Heart left ventricle (tissue), 16 donors: ENCODE measurements around the gene SH3RF3. TPM values are rescaled to one million over a fixed set of nuclear protein-coding genes. Genes with fewer than 3 reads are reported as not detected.

Experiments used
- ATAC-seq, 4 donors: fragments of 200-7000 bp; cut with Tn5 transposase; one replicate each; pipeline ENCODE4 v1.9.1; 2020 to 2022; ENCODE audit warnings: moderate library complexity in 4 of 4, mild to moderate bottlenecking in 3 of 4, moderate number of reproducible peaks in 1 of 4
- DNase-seq, 5 donors: peaks; one replicate each; pipeline ENCODE4 v3.0.0-alpha.2; 2020
- H3K27ac ChIP-seq, 12 donors: fragments of 200-600 bp; sonication (generic) in 4 of 12; one replicate each; pipeline versions ENCODE4 v1.5.0 to v1.8.0; 2016 to 2022; ENCODE audit warnings: mild to moderate bottlenecking in 2 of 12
- H3K27me3 ChIP-seq, 9 donors: fragments of 200-600 bp; sonication (generic) in 2 of 9; one replicate each; pipeline versions ENCODE4 v1.5.1 to v1.8.0; 2016 to 2022; ENCODE audit warnings: mild to moderate bottlenecking in 3 of 9
- H3K36me3 ChIP-seq, 9 donors: fragments of 200-600 bp; sonication (generic) in 2 of 9; one replicate each; pipeline versions ENCODE4 v1.5.0 to v1.8.0; 2018 to 2022; ENCODE audit warnings: mild to moderate bottlenecking in 2 of 9
- H3K4me1 ChIP-seq, 12 donors: fragments of 200-600 bp; sonication (generic) in 4 of 12; one replicate each; pipeline versions ENCODE4 v1.5.0 to v1.8.0; 2016 to 2022; ENCODE audit warnings: mild to moderate bottlenecking in 3 of 12
- H3K4me3 ChIP-seq, 12 donors: fragments of 200-600 bp; sonication (generic) in 4 of 12; one replicate each; pipeline versions ENCODE4 v1.5.0 to v1.8.0; 2017 to 2022; ENCODE audit warnings: mild to moderate bottlenecking in 9 of 12, moderate library complexity in 4 of 12
- H3K9me3 ChIP-seq, 12 donors: fragments of 200-600 bp; sonication (generic) in 4 of 12; one replicate each; pipeline versions ENCODE4 v1.5.0 to v1.8.0; 2016 to 2022; ENCODE audit warnings: mild to moderate bottlenecking in 1 of 12
- POLR2A ChIP-seq, 2 donors: fragments of 450-650 bp; IDR thresholded peaks; one replicate each; pipeline ENCODE4 v1.6.1; 2017; ENCODE audit warnings: antibody characterized with exemption in 2 of 2, mild to moderate bottlenecking in 2 of 2, moderate library complexity in 2 of 2
- WGBS, 4 donors: extraction: QIAGEN DNeasy Blood & Tissue Kit in 2 of 4; methylation state at CpG; one replicate each; pipeline versions ENCODE4 v1.1.5 to v1.1.7; 2013 to 2018; 5-methylcytosine and 5-hydroxymethylcytosine counted together
- intact Hi-C, 10 donors: fragments of 100-400 bp; cut with DNase I; formaldehyde crosslinking; loops; one replicate each; pipeline versions ENCODE4 v1.11.1 to v1.14.2; 2022
- polyA plus RNA-seq, 2 donors: library from polyadenylated mRNA; stranded (reverse); fragments of 200-250 nt; gene quantifications; one replicate each; pipeline ENCODE4 v1.2.3, GENCODE V29; 2013
- total RNA-seq, 9 donors: library from RNA; depleted of rRNA in 2 of 9; stranded (reverse); fragments of >200 nt in 2 of 9; fragmentation: NEBNext Ultra II Directional in 3 of 9; extraction: Animal tissue kit (Norgen Biotek cat#: 25700) in 3 of 9; gene quantifications; one replicate each; pipeline versions ENCODE4 v1.1.0 to v1.2.4, GENCODE V29; 2016 to 2023
- TF ChIP-seq, protein P1 (sequence below), 12 donors: fragments of 200-600 bp; sonication (generic) in 4 of 12; IDR thresholded peaks; one replicate each; pipeline versions ENCODE4 v1.5.0 to v1.8.0; 2018 to 2022; ENCODE audit warnings: antibody characterized with exemption in 12 of 12, mild to moderate bottlenecking in 5 of 12
- donor health status: ischemic (EF 13 %, LVEDD 7.1; RV severe dilation, severe dysfunction).
- donor health status: healthy with polysubstance abuse.
- donor health status: DM: no; HTN: yes; CAD: no.
- donor health status: DM: no; HTN: no; CAD: no.
- donor health status: ischemic (EF 25% LVEDD 6.9; RV normal size, moderate dysfunction).
- donor health status: ischemic (EF 25% LVEDD 5.7; RV mildly dilated, moderate dysfunction).
- donor health status: healthy.
- donor health status: DM: yes; HTN: yes; CAD: no.
- donor health status: ischemic (EF 35%, LVEDD 5.7; RV mildly dilated, moderate dysfunction).
- donor health status: nonischemic (EF 11% LVEDD 7.7; RV severe dilation, severe dysfunction).
- donor health status: DM: yes; HTN: yes; CAD: no.
- donor health status: PGD.
- donor health status: ischemic (EF 29% LVEDD 5.4; RV normal size, mild dysfunction).
- donor health status: nonischemic (EF 23%, LVEDD 6.1; RV moderate dilation, normal function).

Gene SH3RF3
- total and polyA plus RNA-seq, 11 donors: 5.2 to 15.7 (median 7.9) TPM

DNA sequence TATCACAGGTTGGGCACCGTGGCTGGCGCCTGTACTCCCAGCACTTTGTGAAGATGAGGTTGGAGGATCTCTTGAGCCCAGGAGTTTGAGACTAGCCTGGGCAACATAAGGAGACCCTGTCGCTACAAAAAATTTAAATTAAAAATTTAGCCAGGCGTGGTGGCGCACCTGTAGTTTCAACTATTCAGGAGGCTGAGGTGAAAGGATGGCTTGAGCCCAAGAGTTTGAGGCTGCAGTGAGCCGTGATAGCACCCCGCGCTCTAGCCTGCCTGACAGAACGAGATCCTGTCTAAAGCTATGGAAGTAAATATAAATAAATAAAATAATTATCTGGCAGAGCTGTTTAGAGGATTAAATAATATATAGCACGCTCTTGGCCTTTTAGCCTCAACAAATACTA is 1.4 kb upstream of the SH3RF3 start:
- no peak for ATAC-seq
- Histone ChIP-seq H3K27me3 (peaks cover 0 to 15% (median 0%) of the 10 kb centered on the region in 9 donors), H3K27ac (peak overlapping the region in 1 of 12 donors; percentile 76), H3K36me3 (no peaks in the 10 kb centered on the region), H3K4me1 (peaks cover 0 to 35% (median 18%) of the 10 kb centered on the region in 12 donors), H3K4me3 (peak overlapping the region in 7 of 12 donors; percentile 64 to 80 (median 68)), H3K9me3 (no peaks in the 10 kb centered on the region)
- WGBS, 4 donors: 77 to 81% (median 78%) methylated on average over 10 of the region's 10 CpGs
- intact Hi-C loops: loop anchor here in 8 of 10 donors (2.0 to 10.0 kb wide), 14 partner anchors 35 to 485 kb away; partner anchors contain the start of genes SEPTIN10 (in 1 of the 8) and SOWAHC (in 1 of the 8)
- TF ChIP-seq, protein P1, sequence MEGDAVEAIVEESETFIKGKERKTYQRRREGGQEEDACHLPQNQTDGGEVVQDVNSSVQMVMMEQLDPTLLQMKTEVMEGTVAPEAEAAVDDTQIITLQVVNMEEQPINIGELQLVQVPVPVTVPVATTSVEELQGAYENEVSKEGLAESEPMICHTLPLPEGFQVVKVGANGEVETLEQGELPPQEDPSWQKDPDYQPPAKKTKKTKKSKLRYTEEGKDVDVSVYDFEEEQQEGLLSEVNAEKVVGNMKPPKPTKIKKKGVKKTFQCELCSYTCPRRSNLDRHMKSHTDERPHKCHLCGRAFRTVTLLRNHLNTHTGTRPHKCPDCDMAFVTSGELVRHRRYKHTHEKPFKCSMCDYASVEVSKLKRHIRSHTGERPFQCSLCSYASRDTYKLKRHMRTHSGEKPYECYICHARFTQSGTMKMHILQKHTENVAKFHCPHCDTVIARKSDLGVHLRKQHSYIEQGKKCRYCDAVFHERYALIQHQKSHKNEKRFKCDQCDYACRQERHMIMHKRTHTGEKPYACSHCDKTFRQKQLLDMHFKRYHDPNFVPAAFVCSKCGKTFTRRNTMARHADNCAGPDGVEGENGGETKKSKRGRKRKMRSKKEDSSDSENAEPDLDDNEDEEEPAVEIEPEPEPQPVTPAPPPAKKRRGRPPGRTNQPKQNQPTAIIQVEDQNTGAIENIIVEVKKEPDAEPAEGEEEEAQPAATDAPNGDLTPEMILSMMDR (IDR thresholded peaks at IDR 0.05): no peak
- no peak for TF ChIP-seq POLR2A (IDR thresholded peaks at IDR 0.05)
- no peak for DNase-seq

DNA sequence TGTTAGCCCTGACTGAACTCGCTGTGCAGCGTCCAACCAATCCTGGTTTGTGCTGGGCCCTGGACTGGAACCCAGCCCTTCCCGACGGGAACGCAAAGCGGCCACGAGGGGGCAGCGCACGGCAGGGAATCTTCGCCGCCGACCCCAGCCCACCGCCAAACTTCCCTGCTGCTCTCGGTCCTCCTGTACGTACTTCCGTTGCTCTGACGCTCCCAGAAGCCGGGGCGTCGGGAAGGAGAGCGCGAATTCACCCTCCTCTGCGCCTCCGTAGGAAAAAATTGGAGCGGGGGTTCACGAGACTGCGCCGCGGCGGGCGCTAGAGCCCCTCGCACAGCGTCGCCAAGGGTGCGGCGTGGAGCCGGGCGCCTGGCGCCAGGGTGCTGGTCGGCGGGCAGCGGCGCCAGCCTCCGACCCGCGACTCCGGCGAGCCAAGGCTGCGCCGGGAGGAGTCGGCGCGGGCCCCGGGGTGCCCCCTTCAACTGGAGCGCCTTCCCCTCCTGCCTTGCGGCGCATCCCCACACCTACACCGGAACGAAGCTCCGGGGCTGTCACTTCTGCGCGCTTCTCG is 873 bp upstream of the SH3RF3 start:
- DNase-seq (peak; percentile 80 to 90 (median 86)), ATAC-seq (peak; percentile 75 to 91 (median 89))
- WGBS, 4 donors: 0% methylated on average over 22 to 63 of the region's 63 CpGs
- intact Hi-C loops: loop anchor here in 9 of 10 donors (1.0 to 10.0 kb wide), 15 partner anchors 34 to 484 kb away; partner anchors contain the start of genes SEPTIN10 (in 1 of the 9) and SOWAHC (in 1 of the 9)
- Histone ChIP-seq H3K27ac (peak overlapping the region; percentile 55 to 86 (median 78)), H3K4me1 (peaks cover 0 to 35% (median 18%) of the 10 kb centered on the region in 12 donors), H3K36me3 (no peaks in the 10 kb centered on the region), H3K4me3 (peak overlapping the region; percentile 64 to 80 (median 73)), H3K9me3 (no peaks in the 10 kb centered on the region), H3K27me3 (peaks cover 0 to 15% (median 0%) of the 10 kb centered on the region in 9 donors)
- no peak for TF ChIP-seq POLR2A (IDR thresholded peaks at IDR 0.05)
- TF ChIP-seq, protein P1 (IDR thresholded peaks at IDR 0.05): peak; percentile 82 to 97 (median 94)

DNA sequence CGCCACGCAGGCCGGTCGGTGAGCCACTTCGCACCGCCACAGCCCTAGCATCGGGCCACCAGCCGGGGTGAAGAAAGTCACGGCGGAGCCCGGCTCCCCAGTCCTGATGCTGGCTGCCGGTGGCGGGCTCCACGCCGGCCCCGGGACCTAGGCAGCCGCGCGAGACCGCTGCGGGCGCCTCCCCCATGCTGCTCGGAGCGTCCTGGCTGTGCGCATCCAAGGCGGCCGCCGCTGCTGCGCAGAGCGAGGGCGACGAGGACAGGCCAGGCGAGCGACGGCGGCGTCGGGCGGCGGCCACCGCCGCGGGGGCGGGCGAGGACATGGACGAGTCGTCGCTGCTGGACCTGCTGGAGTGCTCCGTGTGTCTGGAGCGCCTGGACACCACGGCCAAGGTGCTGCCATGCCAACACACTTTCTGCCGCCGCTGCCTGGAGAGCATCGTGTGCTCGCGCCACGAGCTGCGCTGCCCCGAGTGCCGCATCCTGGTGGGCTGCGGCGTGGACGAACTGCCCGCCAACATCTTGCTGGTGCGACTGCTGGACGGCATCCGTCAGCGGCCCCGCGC is 433 bp downstream of the SH3RF3 start:
- Histone ChIP-seq H3K9me3 (no peaks in the 10 kb centered on the region), H3K27ac (peak overlapping the region in 11 of 12 donors; percentile 55 to 86 (median 78)), H3K27me3 (peaks cover 0 to 15% (median 0%) of the 10 kb centered on the region in 9 donors), H3K4me3 (peak overlapping the region; percentile 64 to 80 (median 73)), H3K36me3 (no peaks in the 10 kb centered on the region), H3K4me1 (peaks cover 0 to 35% (median 18%) of the 10 kb centered on the region in 12 donors)
- peak in 3 of 4 donors; percentile 28 to 73 (median 57) for ATAC-seq
- TF ChIP-seq, protein P1 (IDR thresholded peaks at IDR 0.05): no peak
- TF ChIP-seq POLR2A (IDR thresholded peaks at IDR 0.05): no peak
- intact Hi-C loops: loop anchor here in 8 of 10 donors (2.0 to 10.0 kb wide), 14 partner anchors 33 to 483 kb away; partner anchors contain the start of genes SEPTIN10 (in 1 of the 8) and SOWAHC (in 1 of the 8)
- 1% methylated on average over 70 of the region's 70 CpGs; no CpG with 5 or more reads in 2 of the 4 donors for WGBS, 4 donors
- peak; percentile 33 to 74 (median 42) for DNase-seq
